HG03135 (cell line): Measurements from ENCODE around the gene PIGK.

Experiments
- ATAC-seq: cut with Tn5 transposase; IDR thresholded peaks from one replicate; pipeline ENCODE4 v1.9.1; 2021; ENCODE audit warnings: mild to moderate bottlenecking, moderate library complexity; ENCODE audit not compliant: unreplicated experiment

Gene PIGK

GRCh38 chr1:77044133-77044849 lies 174.9 kb downstream of the PIGK start:
- ATAC-seq, result no peak

GRCh38 chr1:77040826-77041225 lies 178.4 kb downstream of the PIGK start:
- no peak for ATAC-seq

- ATAC-seq, result no peak
Observed at GRCh38 chr1:77039739-77040138, 179.5 kb downstream of the PIGK start.

GRCh38 chr1:77039111-77039510 lies 180.1 kb downstream of the PIGK start:
- ATAC-seq, result no peak
